Muscle layer of duodenum (tissue), 2 donors: ENCODE measurements around the gene RPS27.
A peak's percentile ranks its signal among the peaks of the same experiment; 100 is the strongest.

ENCODE experiments used
- H3K27ac ChIP-seq: one replicate; pipeline ENCODE4 v1.7.0; 2013; ENCODE audit warnings: mild to moderate bottlenecking, low read length
- H3K27me3 ChIP-seq: one replicate; pipeline ENCODE4 v1.7.0; 2013; ENCODE audit warnings: low read depth, mild to moderate bottlenecking, control low read depth, low read length
- H3K36me3 ChIP-seq, 2 donors: one replicate each; pipeline ENCODE4 v1.7.0; 2013; ENCODE audit warnings: low read length in 2 of 2, control low read depth in 1 of 2, mild to moderate bottlenecking in 1 of 2; ENCODE audit not compliant: insufficient read depth in 2 of 2, control insufficient read depth in 1 of 2
- H3K4me1 ChIP-seq, 2 donors: one replicate each; pipeline ENCODE4 v1.7.0; 2013; ENCODE audit warnings: low read length in 2 of 2, mild to moderate bottlenecking in 2 of 2, control low read depth in 1 of 2, moderate library complexity in 1 of 2; ENCODE audit not compliant: insufficient read depth in 2 of 2, control insufficient read depth in 1 of 2
- H3K4me3 ChIP-seq, 2 donors: one replicate each; pipeline ENCODE4 v1.7.0; 2013; ENCODE audit warnings: low read length in 2 of 2, low read depth in 1 of 2, mild to moderate bottlenecking in 1 of 2
- H3K9me3 ChIP-seq, 2 donors: one replicate each; pipeline ENCODE4 v1.7.0; 2013; ENCODE audit warnings: low read length in 2 of 2, control low read depth in 1 of 2, mild to moderate bottlenecking in 1 of 2; ENCODE audit not compliant: control insufficient read depth in 1 of 2
- donor health status: healthy.

RPS27 gene

DNA sequence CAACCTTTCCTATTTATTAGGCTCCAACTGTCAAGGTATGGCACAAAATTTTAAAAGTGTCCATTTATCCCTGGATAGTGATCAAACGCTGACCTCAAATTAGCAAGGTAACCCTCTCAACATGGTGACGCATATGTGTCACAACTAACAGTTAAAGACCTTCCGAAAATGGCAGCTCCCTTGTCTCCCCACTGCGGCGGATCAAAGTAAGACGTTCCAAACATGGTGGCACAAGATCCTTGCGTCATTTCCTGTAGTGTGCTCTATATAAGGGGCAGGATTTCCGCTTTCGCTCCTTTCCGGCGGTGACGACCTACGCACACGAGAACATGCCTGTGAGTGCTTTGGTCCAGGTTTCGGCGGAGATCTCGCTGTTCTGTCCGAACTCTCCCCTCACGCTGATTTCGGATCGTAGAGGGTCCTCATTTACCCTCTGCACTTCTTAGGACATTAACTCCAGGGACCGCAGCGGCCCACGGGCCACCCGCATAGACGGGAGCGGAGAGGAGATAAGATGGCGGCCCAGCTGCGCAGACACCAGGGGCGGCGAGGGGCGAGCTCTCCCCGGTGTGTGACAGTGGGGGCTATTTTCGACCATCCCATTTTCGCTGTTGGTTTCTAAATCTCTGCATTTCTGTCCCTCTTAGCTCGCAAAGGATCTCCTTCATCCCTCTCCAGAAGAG, at the start of gene RPS27:
Gene RPS27, plus strand, starts transcription at position 295 of the 683 bp plus-strand sequence. Its CDS starts 35 bp downstream, at position 330.
- peaks cover 16 to 38% of the 10 kb centered on the region in 2 donors for H3K4me1 ChIP-seq
- peak within 1 kb of the TSS; percentile 94 to 96 for H3K4me3 ChIP-seq
- H3K36me3 ChIP-seq = peaks cover 20 to 29% of the 10 kb centered on the region in 2 donors
- no peaks in the 10 kb centered on the region for H3K27me3 ChIP-seq
- H3K9me3 ChIP-seq = no peaks in the 10 kb centered on the region
- H3K27ac ChIP-seq = peak within 1 kb of the TSS; percentile 97

DNA sequence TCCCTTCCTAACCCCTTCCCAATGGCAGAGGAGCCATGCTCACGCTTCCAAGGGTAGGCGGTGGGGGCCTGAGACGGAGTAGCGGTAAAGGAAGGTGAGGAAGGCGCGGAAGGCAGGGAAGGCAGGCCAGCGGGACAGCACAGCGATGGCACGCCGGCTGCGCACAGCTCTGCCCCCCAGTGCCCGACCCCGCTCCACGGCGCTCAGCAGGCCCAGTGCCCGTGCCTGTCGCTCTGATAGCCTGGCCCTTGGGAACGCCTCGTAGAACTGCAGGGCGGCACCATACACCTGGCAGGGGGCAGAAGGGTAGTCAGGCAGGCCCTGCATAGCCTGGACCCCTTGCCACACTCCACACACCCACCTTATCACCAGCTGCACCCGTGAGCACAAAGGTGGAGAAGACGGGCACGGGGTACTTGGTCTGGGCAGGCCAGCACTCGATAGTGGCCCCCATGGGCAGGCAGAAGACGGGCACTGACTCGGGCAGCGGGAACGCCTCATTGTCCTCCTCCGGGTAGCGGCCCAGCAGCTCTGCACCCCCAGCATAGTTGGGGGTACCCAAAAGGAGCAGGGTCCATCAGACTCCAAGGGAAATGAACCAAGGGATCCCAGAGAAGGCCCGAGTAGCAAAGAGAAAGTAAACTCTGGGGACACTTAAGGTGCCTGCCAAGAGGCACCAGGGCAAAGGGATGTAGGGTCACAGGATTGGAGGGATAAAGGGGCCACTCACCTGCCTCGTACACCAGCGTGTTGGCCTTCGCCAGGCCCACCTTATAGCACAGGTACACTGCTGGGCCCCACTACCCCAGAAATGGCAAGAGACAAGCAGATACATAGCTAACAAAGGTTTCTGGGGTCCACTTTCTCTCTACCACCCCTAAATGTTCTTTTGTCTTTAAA, 48.5 kb upstream of the RPS27 start:
- no peak overlapping the region for H3K27ac ChIP-seq
- H3K9me3 ChIP-seq = no peaks in the 10 kb centered on the region
- H3K36me3 ChIP-seq = peaks cover 32 to 43% of the 10 kb centered on the region in 2 donors
- no peaks in the 10 kb centered on the region for H3K27me3 ChIP-seq
- H3K4me3 ChIP-seq = no peak overlapping the region
- peaks cover 4 to 13% of the 10 kb centered on the region in 2 donors for H3K4me1 ChIP-seq

DNA sequence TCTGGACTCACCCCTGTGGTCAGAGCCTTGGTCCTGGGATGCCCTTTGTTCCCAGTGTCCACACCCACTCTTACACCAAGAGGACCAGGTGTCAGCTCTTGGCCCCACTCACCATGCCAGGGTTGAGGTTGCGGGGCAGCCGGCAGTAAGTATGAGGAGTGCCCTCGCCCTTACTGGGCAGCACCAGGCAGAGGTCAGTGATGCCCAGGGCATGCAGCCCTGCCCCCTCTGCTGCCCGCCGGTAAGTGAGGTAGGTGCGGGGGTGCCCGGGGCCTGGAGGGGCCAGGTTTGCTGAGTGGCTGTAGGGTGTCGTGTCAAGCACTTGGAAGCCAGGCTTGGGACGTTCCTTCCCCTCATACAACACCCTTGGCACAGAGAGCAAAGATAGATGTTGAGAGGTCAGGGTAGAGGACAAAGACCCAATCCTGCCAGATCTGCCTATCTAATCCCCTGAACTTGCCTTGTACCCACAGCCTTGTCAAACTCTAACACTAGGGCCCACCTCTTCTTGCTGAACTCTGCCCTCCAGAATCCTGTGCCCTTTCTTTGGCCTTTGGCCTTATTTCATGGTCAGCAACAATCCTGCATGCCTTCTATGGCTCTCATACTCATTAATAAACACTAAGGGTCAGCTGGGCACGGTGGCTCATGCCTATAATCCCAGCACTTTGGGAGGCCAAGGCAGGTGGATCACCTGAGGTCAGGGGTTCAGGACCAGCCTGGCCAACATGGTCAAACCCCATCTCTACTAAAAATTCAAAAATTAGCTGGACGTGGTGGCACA, 47.6 kb upstream of the RPS27 start:
- Histone ChIP-seq H3K9me3 (no peaks in the 10 kb centered on the region), H3K27ac (no peak overlapping the region), H3K36me3 (peaks cover 25 to 39% of the 10 kb centered on the region in 2 donors), H3K4me1 (peaks cover 6 to 15% of the 10 kb centered on the region in 2 donors), H3K27me3 (no peaks in the 10 kb centered on the region), H3K4me3 (no peak overlapping the region)

- Histone ChIP-seq H3K4me1 (peaks cover 6 to 15% of the 10 kb centered on the region in 2 donors), H3K27ac (peak overlapping the region; percentile 83), H3K27me3 (no peaks in the 10 kb centered on the region), H3K4me3 (peak overlapping the region; percentile 77 to 87), H3K9me3 (no peaks in the 10 kb centered on the region), H3K36me3 (peaks cover 36 to 46% of the 10 kb centered on the region in 2 donors)
Observed at GRCh38 chr1:153944005-153944826, 46.3 kb upstream of the RPS27 start.

DNA sequence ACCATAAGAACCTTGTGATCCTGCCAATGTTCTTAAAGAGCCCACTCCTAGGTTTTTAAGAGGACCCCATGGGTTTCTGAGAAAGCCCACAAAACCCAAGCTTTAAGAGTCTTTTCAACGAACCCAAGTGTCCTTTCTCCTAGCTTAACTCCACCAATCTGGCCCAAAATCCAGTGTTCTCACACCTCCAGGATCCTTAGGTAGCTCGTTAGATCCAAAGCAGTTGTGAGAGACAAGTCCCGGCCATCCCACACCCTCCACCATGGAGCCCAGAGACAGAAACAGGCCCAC, 45.8 kb upstream of the RPS27 start:
- Histone ChIP-seq H3K9me3 (no peaks in the 10 kb centered on the region), H3K4me3 (peak overlapping the region; percentile 77 to 87), H3K4me1 (peaks cover 6 to 15% of the 10 kb centered on the region in 2 donors), H3K27me3 (no peaks in the 10 kb centered on the region), H3K36me3 (peaks cover 33 to 45% of the 10 kb centered on the region in 2 donors), H3K27ac (peak overlapping the region; percentile 83)

DNA sequence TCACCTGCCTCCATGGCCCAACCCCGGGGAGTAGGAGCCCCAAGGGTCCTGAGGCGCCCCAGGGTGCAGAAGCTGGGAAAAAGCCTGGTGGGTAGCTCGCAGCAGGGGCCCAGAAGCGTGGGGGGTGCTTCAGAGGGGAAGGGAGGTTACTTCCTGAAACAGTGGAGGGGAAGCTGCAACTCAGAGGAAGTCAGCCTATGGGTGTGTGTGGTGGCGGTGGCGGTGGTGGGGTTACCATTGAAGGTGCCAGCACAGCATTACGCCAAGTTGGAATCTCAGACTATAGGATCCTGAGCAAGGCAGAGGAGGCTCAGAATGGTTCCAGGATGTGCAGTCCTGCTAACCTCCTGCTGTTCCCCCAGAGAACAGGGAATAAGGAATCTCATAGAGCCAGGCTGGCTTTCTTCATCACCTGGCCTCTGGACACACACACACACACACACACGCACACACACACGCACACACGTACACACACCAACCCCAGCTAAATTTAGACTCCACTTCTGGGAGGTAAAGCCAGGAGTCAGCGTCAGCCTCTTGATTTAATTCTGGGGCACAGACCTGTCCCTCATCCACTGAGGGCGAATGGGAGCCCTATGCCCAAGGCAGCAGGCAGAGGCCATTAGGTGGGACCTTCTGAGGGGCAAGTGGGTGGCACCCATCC, 45.3 kb upstream of the RPS27 start:
- Histone ChIP-seq H3K36me3 (peaks cover 33 to 45% of the 10 kb centered on the region in 2 donors), H3K4me1 (peaks cover 6 to 15% of the 10 kb centered on the region in 2 donors), H3K27ac (peak overlapping the region; percentile 83), H3K27me3 (no peaks in the 10 kb centered on the region), H3K9me3 (no peaks in the 10 kb centered on the region), H3K4me3 (peak overlapping the region; percentile 77 to 87)

- peaks cover 6 to 15% of the 10 kb centered on the region in 2 donors for H3K4me1 ChIP-seq
- H3K27me3 ChIP-seq = no peaks in the 10 kb centered on the region
- peak overlapping the region; percentile 77 to 87 for H3K4me3 ChIP-seq
- no peaks in the 10 kb centered on the region for H3K9me3 ChIP-seq
- H3K36me3 ChIP-seq = peaks cover 33 to 45% of the 10 kb centered on the region in 2 donors
- H3K27ac ChIP-seq = peak overlapping the region; percentile 83
Observed at GRCh38 chr1:153945795-153946621, 44.6 kb upstream of the RPS27 start.

DNA sequence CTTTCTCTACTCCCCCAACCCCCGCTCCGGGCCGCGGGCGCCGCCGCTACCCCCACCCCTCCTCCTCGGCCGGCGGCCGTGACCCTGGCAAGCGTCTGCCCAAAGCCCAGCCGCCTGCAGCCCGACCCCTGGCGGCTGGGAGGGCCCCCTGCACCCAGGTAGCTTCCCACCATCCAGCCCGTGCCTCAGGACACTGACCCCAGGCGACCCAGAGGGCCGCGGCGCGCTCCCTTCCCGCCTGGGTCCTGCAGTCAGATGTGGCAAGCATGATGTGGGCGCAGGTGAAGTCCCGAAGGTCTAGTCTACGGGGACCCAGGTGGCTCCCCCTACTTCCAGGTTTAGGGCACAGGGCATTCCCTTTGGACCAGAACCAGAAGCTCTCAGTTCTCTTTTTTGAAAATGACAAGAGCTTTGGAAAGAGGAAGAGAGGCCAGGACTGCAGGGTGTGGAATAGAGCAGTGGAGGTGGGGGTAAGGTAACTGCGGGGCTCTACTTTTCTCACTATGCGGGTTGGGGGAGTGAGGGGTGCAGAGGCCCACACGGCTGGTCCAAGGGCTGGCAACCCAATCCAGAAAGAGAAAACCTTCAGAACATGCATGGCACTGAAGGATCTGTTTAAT, 43.8 kb upstream of the RPS27 start, which contains the start of gene DENND4B:
Gene DENND4B, minus strand, starts transcription at position 97 of the 620 bp plus-strand sequence. CDS start 2,344 bp downstream, outside the sequence.
- peak within 1 kb of the TSS; percentile 83 for H3K27ac ChIP-seq
- no peaks in the 10 kb centered on the region for H3K27me3 ChIP-seq
- H3K4me1 ChIP-seq = peaks cover 6 to 15% of the 10 kb centered on the region in 2 donors
- H3K9me3 ChIP-seq = no peaks in the 10 kb centered on the region
- H3K4me3 ChIP-seq = peak within 1 kb of the TSS; percentile 77 to 87
- H3K36me3 ChIP-seq = peaks cover 34 to 48% of the 10 kb centered on the region in 2 donors

DNA sequence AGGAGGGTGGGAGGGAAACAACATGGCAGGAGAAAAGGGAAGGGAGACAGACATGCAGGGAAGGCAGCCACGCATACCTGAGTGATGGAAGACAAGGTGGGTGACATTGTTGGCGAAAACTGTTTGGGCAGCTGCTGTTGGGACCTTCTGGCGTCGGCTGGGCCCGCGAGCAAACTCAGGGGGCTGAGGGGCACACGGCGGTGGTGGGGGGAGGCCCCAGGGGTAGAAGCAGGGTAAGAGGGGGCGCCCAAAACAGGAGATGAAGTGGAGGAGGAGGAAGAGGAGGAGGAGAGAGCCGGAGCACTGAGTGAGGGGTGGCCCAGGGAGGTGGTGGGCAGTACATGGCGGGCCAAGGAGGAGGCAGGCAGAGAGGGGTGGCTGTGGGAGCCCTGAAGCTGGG, 39.4 kb upstream of the RPS27 start:
- no peak overlapping the region for H3K4me3 ChIP-seq
- peaks cover 6 to 15% of the 10 kb centered on the region in 2 donors for H3K4me1 ChIP-seq
- H3K27me3 ChIP-seq = no peaks in the 10 kb centered on the region
- H3K36me3 ChIP-seq = peaks cover 48 to 56% of the 10 kb centered on the region in 2 donors
- H3K9me3 ChIP-seq = no peaks in the 10 kb centered on the region
- H3K27ac ChIP-seq = no peak overlapping the region
